Measurements from ENCODE around the gene ZMIZ1.

The ZMIZ1 gene

GRCh38 chr10:79063661-79064492, 4.9 kb upstream of the ZMIZ1 start:
- TF ChIP-seq SIN3A (IDR thresholded peaks at IDR 0.05; ENCODE audit: borderline replicate concordance, insufficient read depth, low read length) (no peak), POLR2AphosphoS5 (IDR thresholded peaks at IDR 0.05; ENCODE audit: low read depth, low read length) (no peak), TAF1 (IDR thresholded peaks at IDR 0.05; ENCODE audit: borderline replicate concordance, insufficient read depth, low read length) (no peak), FOXP2 (optimal IDR thresholded peaks at IDR 0.05; ENCODE audit: borderline replicate concordance, extremely low read depth, extremely low read length, insufficient read depth) (no peak)
- TF ChIP-seq, protein P1, sequence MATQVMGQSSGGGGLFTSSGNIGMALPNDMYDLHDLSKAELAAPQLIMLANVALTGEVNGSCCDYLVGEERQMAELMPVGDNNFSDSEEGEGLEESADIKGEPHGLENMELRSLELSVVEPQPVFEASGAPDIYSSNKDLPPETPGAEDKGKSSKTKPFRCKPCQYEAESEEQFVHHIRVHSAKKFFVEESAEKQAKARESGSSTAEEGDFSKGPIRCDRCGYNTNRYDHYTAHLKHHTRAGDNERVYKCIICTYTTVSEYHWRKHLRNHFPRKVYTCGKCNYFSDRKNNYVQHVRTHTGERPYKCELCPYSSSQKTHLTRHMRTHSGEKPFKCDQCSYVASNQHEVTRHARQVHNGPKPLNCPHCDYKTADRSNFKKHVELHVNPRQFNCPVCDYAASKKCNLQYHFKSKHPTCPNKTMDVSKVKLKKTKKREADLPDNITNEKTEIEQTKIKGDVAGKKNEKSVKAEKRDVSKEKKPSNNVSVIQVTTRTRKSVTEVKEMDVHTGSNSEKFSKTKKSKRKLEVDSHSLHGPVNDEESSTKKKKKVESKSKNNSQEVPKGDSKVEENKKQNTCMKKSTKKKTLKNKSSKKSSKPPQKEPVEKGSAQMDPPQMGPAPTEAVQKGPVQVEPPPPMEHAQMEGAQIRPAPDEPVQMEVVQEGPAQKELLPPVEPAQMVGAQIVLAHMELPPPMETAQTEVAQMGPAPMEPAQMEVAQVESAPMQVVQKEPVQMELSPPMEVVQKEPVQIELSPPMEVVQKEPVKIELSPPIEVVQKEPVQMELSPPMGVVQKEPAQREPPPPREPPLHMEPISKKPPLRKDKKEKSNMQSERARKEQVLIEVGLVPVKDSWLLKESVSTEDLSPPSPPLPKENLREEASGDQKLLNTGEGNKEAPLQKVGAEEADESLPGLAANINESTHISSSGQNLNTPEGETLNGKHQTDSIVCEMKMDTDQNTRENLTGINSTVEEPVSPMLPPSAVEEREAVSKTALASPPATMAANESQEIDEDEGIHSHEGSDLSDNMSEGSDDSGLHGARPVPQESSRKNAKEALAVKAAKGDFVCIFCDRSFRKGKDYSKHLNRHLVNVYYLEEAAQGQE (IDR thresholded peaks at IDR 0.05; ENCODE audit: insufficient read depth in 1 of 2, low read depth in 2 of 2, low read length in 2 of 2): no peak

DNA sequence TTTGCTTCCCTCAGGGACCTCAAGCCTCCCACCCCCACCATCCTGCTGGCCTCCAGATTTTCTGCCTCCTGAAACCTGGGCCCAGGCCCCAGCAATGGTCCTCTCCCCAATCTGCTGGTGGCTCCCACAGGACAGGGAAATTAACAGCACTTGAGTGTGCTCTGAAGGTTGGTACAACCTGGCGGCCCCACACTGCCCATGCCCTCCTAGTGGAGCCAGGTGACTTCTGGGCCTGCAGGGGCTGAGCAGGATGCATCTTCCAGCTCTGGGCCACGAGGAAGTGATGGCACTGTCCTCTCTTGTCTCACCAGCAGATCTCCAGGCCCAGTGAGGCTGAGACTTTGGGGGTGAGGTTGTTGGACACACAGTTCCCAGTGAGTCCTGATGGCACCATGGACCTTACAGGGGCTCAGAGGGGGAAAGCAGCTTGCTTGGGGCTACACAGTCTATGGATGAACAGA, 3.6 kb upstream of the ZMIZ1 start:
- no peak for TF ChIP-seq FOXP2 (optimal IDR thresholded peaks at IDR 0.05; ENCODE audit: borderline replicate concordance, extremely low read depth, extremely low read length, insufficient read depth)
- TF ChIP-seq POLR2AphosphoS5 (IDR thresholded peaks at IDR 0.05; ENCODE audit: low read depth, low read length): no peak
- TF ChIP-seq TAF1 (IDR thresholded peaks at IDR 0.05; ENCODE audit: borderline replicate concordance, insufficient read depth, low read length): no peak
- TF ChIP-seq, protein P1 (IDR thresholded peaks at IDR 0.05; ENCODE audit: insufficient read depth in 1 of 2, low read depth in 2 of 2, low read length in 2 of 2): no peak
- TF ChIP-seq SIN3A (IDR thresholded peaks at IDR 0.05; ENCODE audit: borderline replicate concordance, insufficient read depth, low read length): no peak

DNA sequence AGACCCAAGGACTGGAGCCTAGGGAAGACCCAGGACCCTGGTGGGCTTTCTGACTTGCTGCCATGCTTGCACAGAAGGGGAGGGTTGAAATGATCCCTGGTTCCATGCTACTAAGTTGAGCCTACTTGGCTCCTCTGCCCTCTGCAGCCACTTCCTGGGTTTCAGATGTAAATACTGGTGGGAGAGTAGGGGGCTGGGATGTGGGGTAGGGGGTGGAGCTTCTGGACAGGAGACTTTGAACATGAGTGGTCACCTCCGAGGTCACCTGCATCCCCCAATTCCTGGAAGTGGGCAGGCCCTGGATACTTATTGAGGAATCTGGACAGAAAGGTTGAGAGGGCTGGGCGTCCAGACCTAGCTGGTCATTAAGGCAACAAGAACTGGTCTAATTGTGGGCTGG, 2.9 kb upstream of the ZMIZ1 start:
- TF ChIP-seq, protein P1 (IDR thresholded peaks at IDR 0.05; ENCODE audit: insufficient read depth in 1 of 2, low read depth in 2 of 2, low read length in 2 of 2): no peak
- no peak for TF ChIP-seq TAF1 (IDR thresholded peaks at IDR 0.05; ENCODE audit: borderline replicate concordance, insufficient read depth, low read length)
- no peak for TF ChIP-seq FOXP2 (optimal IDR thresholded peaks at IDR 0.05; ENCODE audit: borderline replicate concordance, extremely low read depth, extremely low read length, insufficient read depth)
- no peak for TF ChIP-seq POLR2AphosphoS5 (IDR thresholded peaks at IDR 0.05; ENCODE audit: low read depth, low read length)
- no peak for TF ChIP-seq SIN3A (IDR thresholded peaks at IDR 0.05; ENCODE audit: borderline replicate concordance, insufficient read depth, low read length)

DNA sequence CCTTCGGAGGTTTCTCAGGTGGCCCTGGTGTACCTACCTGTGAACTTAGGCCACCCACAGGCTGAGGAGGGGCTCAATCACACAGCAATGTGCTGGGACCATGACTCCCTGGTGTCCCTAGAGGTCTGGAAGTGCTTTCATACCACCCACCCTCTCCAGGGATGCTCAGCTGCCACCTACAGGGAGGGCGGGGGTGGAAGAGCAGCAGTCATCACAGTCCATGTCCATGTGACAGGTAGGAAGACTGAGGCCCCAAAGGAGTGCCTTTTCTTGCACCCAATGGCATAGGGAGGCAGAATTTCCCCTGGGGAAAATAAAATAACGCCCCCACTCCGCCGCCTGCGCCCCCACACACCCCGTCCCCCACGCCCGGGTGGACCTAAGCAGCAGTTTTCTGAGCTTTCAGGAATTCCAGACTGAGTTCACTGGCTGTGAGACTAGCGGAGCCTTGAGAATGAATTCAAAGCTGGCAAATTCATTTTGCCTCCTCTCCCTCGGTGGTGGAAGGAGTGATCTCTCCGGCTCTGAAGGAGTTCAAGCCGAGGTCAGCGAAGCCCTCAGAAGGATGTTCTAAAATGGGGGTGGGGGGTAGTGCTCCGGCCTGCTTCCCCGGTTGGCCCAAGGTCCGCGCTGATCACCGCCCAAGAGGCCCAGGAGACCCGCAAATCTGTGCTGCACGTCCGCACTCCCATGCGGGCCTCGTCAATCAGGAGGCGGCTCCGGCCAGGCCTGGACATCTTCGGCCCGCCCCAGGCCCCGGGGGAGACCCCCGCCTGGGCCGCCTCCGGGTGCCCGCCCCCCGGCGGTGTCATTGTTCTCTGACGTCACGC, 2.1 kb upstream of the ZMIZ1 start:
- TF ChIP-seq SIN3A (IDR thresholded peaks at IDR 0.05; ENCODE audit: borderline replicate concordance, insufficient read depth, low read length) (no peak), FOXP2 (optimal IDR thresholded peaks at IDR 0.05; ENCODE audit: borderline replicate concordance, extremely low read depth, extremely low read length, insufficient read depth) (no peak), TAF1 (IDR thresholded peaks at IDR 0.05; ENCODE audit: borderline replicate concordance, insufficient read depth, low read length) (no peak), POLR2AphosphoS5 (IDR thresholded peaks at IDR 0.05; ENCODE audit: low read depth, low read length) (no peak)
- TF ChIP-seq, protein P1 (IDR thresholded peaks at IDR 0.05; ENCODE audit: insufficient read depth in 1 of 2, low read depth in 2 of 2, low read length in 2 of 2): no peak
